Left forelimb (tissue), 1 donor: Measurements from ENCODE around the gene SNX5.
A peak's percentile ranks its signal among the peaks of the same experiment; 100 is the strongest.

Source experiments
- DNase-seq: peaks from one replicate; pipeline ENCODE4 v3.0.0-alpha.2; 2018; ENCODE audit warnings: low spot score

The SNX5 gene

GRCh38 chr20:17940224-17940971 is 28.2 kb downstream of the SNX5 start:
- DNase-seq: no peak

GRCh38 chr20:17939622-17940223 is 28.9 kb downstream of the SNX5 start:
- no peak for DNase-seq

- DNase-seq: peak; percentile 81
These were observed 29.5 kb downstream of the SNX5 start for GRCh38 chr20:17938871-17939619.

GRCh38 chr20:17936761-17937732 is 31.5 kb downstream of the SNX5 start:
- DNase-seq: peak; percentile 85

GRCh38 chr20:17936286-17936760 is 32.3 kb downstream of the SNX5 start:
- no peak for DNase-seq

- no peak for DNase-seq
These were observed 32.8 kb downstream of the SNX5 start for GRCh38 chr20:17935761-17936160.

GRCh38 chr20:17935186-17935585 is 33.4 kb downstream of the SNX5 start:
- DNase-seq: no peak

GRCh38 chr20:17934141-17934862 is 34.3 kb downstream of the SNX5 start:
- no peak for DNase-seq

GRCh38 chr20:17933711-17934110 is 34.9 kb downstream of the SNX5 start:
- DNase-seq: no peak

GRCh38 chr20:17933121-17933520 is 35.5 kb downstream of the SNX5 start:
- no peak for DNase-seq

- no peak for DNase-seq
These were observed 36.2 kb downstream of the SNX5 start for GRCh38 chr20:17932396-17932795.

- no peak for DNase-seq
These were observed 37.1 kb downstream of the SNX5 start for GRCh38 chr20:17931513-17931912.

GRCh38 chr20:17928633-17929311 is 39.8 kb downstream of the SNX5 start:
- no peak for DNase-seq

- DNase-seq: no peak
These were observed 40.4 kb downstream of the SNX5 start for GRCh38 chr20:17928211-17928611.

GRCh38 chr20:17925940-17926300 is 42.7 kb downstream of the SNX5 start:
- no peak for DNase-seq

- no peak for DNase-seq
These were observed 43.3 kb downstream of the SNX5 start for GRCh38 chr20:17925141-17925939.

- no peak for DNase-seq
These were observed 46.8 kb downstream of the SNX5 start for GRCh38 chr20:17921774-17922173.

GRCh38 chr20:17919149-17919548 is 49.4 kb downstream of the SNX5 start:
- DNase-seq: no peak

GRCh38 chr20:17917832-17918618 is 50.6 kb downstream of the SNX5 start:
- DNase-seq: no peak
